ENCODE results near the gene FBXO48. TPM values are rescaled to one million over a fixed set of nuclear protein-coding genes. Genes with fewer than 3 reads are reported as not detected.

The FBXO48 gene
- total RNA-seq, 4 donors from 2014 or later: 0.98 to 2.2 (median 1.7) TPM

GRCh38 chr2:68463287-68463877 lies 3.7 kb downstream of the FBXO48 start:
- no peak overlapping the region for H3K4me3 ChIP-seq (ENCODE audit: low read depth, poor library complexity, severe bottlenecking)
- DNase-seq (ENCODE audit: low spot score in 2 of 2): no peak
- WGBS, 2 donors: 0% methylated on average over 1 of the region's 1 CpG
- intact Hi-C loops (cut with DNase I; ENCODE audit: low total_unique reads): loop anchor here (10.0 kb wide), 2 partner anchors 261 to 441 kb away; no protein-coding TSS in a partner anchor
- TF ChIP-seq, protein P1, sequence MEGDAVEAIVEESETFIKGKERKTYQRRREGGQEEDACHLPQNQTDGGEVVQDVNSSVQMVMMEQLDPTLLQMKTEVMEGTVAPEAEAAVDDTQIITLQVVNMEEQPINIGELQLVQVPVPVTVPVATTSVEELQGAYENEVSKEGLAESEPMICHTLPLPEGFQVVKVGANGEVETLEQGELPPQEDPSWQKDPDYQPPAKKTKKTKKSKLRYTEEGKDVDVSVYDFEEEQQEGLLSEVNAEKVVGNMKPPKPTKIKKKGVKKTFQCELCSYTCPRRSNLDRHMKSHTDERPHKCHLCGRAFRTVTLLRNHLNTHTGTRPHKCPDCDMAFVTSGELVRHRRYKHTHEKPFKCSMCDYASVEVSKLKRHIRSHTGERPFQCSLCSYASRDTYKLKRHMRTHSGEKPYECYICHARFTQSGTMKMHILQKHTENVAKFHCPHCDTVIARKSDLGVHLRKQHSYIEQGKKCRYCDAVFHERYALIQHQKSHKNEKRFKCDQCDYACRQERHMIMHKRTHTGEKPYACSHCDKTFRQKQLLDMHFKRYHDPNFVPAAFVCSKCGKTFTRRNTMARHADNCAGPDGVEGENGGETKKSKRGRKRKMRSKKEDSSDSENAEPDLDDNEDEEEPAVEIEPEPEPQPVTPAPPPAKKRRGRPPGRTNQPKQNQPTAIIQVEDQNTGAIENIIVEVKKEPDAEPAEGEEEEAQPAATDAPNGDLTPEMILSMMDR (IDR thresholded peaks at IDR 0.05): no peak
- TF ChIP-seq POLR2A (IDR thresholded peaks at IDR 0.05): no peak

DNA sequence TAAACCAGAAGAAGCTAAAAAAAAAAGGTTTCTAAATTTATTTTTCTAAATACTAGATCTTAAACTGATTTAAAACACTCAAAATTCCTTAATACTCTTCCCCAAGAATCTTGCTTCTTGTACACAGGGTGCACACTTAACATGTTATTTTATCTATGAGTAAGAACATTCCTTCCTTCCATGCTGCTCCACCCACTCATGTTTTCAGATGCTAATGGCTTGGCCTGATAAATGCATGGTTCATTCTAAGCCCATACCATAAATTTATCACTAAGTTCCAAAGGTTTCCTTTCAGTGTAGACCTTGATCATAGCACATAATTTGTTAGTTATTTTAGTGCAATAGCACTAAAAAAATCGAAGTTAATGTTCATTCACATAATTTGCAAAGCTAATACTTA lies 8.1 kb downstream of the FBXO48 start:
- no peak overlapping the region for H3K4me3 ChIP-seq (ENCODE audit: low read depth, poor library complexity, severe bottlenecking)
- intact Hi-C loops (cut with DNase I; ENCODE audit: low total_unique reads): no loop called here
- TF ChIP-seq POLR2A (IDR thresholded peaks at IDR 0.05): no peak
- TF ChIP-seq, protein P1 (IDR thresholded peaks at IDR 0.05): no peak
- DNase-seq (ENCODE audit: low spot score in 2 of 2): no peak
- 53 to 65% methylated on average over 1 of the region's 1 CpG for WGBS, 2 donors

DNA sequence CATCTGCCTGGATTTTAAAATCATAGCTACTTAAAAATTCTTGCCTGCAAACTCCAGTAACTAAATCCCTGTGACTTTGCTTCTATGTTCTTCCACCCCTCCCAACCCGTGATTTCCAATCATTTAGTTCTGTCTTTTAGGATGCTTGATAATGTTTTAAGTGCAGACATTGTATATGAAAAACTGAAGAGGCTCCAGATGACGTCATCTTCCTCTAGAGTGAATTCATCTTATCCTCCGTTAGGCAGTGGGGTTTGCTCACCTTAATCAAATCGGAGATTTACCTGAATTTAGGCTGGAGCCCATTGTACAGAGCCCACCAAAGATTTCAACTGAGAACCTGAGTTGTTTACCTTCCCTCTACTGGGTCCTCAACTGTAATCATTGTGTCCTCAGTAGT lies 10.9 kb downstream of the FBXO48 start:
- no peak overlapping the region for H3K4me3 ChIP-seq (ENCODE audit: low read depth, poor library complexity, severe bottlenecking)
- DNase-seq (ENCODE audit: low spot score in 2 of 2): no peak
- intact Hi-C loops (cut with DNase I; ENCODE audit: low total_unique reads): no loop called here
- WGBS, 2 donors: 91 to 95% methylated on average over 4 of the region's 4 CpGs
- TF ChIP-seq, protein P1 (IDR thresholded peaks at IDR 0.05): no peak
- TF ChIP-seq POLR2A (IDR thresholded peaks at IDR 0.05): no peak

GRCh38 chr2:68454719-68455118 lies 12.4 kb downstream of the FBXO48 start:
- intact Hi-C loops (cut with DNase I; ENCODE audit: low total_unique reads): no loop called here
- H3K4me3 ChIP-seq (ENCODE audit: low read depth, poor library complexity, severe bottlenecking): no peak overlapping the region
- TF ChIP-seq, protein P1 (IDR thresholded peaks at IDR 0.05): no peak
- TF ChIP-seq POLR2A (IDR thresholded peaks at IDR 0.05): no peak
- WGBS, 2 donors: 90% methylated on average over 3 of the region's 3 CpGs
- no peak for DNase-seq (ENCODE audit: low spot score in 2 of 2)

DNA sequence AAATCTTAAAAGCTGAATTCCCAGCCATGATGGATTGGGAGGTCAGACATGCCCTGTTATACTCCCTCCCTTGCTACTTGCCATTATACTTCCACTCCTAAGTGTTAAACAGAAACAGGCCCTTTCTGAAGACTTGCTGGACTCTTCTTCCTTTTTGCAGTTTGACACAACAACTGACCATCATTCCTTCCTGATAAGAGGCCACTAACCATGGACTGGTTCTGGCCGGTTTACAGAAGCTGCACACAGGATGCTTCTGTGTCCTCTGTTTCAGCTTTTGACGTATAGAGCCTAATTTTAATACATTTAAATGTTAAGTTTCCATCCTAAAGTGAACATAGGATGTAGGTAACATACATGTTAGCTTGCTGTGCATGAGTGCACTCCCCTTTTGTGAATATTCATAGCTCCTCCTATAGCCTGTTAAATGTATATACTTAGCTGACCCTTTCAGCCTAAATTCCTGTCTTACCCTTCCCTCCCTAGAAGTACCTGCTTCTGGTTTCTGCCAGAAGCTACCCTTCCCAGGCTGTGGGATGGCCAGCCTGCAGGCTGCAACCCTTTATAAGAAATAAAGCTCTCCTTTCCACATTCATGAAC lies 13.2 kb downstream of the FBXO48 start:
- DNase-seq (ENCODE audit: low spot score in 2 of 2): no peak
- intact Hi-C loops (cut with DNase I; ENCODE audit: low total_unique reads): no loop called here
- WGBS, 2 donors: 75 to 83% methylated on average over 2 of the region's 2 CpGs
- no peak for TF ChIP-seq POLR2A (IDR thresholded peaks at IDR 0.05)
- TF ChIP-seq, protein P1 (IDR thresholded peaks at IDR 0.05): no peak
- H3K4me3 ChIP-seq (ENCODE audit: low read depth, poor library complexity, severe bottlenecking): no peak overlapping the region
